ENCODE data around the gene SLC30A3.

- TF ChIP-seq TAF1 (IDR thresholded peaks at IDR 0.05; ENCODE audit: low read depth) = no peak
- TF ChIP-seq CTCF (IDR thresholded peaks at IDR 0.05; ENCODE audit: poor library complexity, severe bottlenecking) = no peak
- TF ChIP-seq EZH2 (IDR thresholded peaks at IDR 0.05; ENCODE audit: borderline replicate concordance, insufficient read depth, low read length, poor library complexity, severe bottlenecking) = no peak
- TF ChIP-seq POLR2AphosphoS5 (IDR thresholded peaks at IDR 0.05) = no peak
- TF ChIP-seq SMC3 (conservative IDR thresholded peaks at IDR 0.05; ENCODE audit: poor library complexity) = no peak
- no peak for TF ChIP-seq RAD21 (conservative IDR thresholded peaks at IDR 0.05)
- TF ChIP-seq MXI1 (conservative IDR thresholded peaks at IDR 0.05; ENCODE audit: poor library complexity, severe bottlenecking) = no peak
- no peak for TF ChIP-seq EP300 (conservative IDR thresholded peaks at IDR 0.05; ENCODE audit: poor library complexity, severe bottlenecking)
Observed at GRCh38 chr2:27294928-27295327, 32.1 kb upstream of the SLC30A3 start.

Data from neural cell (in vitro differentiated cells).